GM23248 (cell line): Measurements from ENCODE around the gene LRRC72. TPM values are rescaled to one million over a fixed set of nuclear protein-coding genes. Genes with fewer than 3 reads are reported as not detected.

Experiments
- DNase-seq: peaks from one replicate; pipeline ENCODE4 v3.0.0-alpha.2; 2015
- H2AFZ ChIP-seq: fragments of 200-600 bp; sonication (generic); 2 replicates; pipeline ENCODE4 v1.6.1; 2016; ENCODE audit warnings: antibody characterized with exemption
- H3F3A ChIP-seq: fragments of 200-600 bp; sonication (generic); 2 replicates; pipeline ENCODE4 v1.6.1; 2016; ENCODE audit warnings: mild to moderate bottlenecking, antibody characterized with exemption, mixed run types; ENCODE audit not compliant: insufficient read depth
- H3K27ac ChIP-seq: fragments of 200-600 bp; sonication (generic); 2 replicates; pipeline ENCODE4 v1.5.1; 2016; ENCODE audit warnings: mild to moderate bottlenecking
- H3K27me3 ChIP-seq: fragments of 200-600 bp; sonication (generic); replicated peaks from 2 replicates; pipeline ENCODE4 v1.6.1; 2016; ENCODE audit warnings: mild to moderate bottlenecking; ENCODE audit not compliant: insufficient read depth
- H3K36me3 ChIP-seq: fragments of 200-600 bp; sonication (generic); 2 replicates; pipeline ENCODE4 v1.6.1; 2016; ENCODE audit warnings: low read depth, mild to moderate bottlenecking
- H3K4me1 ChIP-seq: fragments of 200-600 bp; sonication (generic); 2 replicates; pipeline ENCODE4 v1.6.1; 2016; ENCODE audit warnings: mild to moderate bottlenecking; ENCODE audit not compliant: insufficient read depth
- H3K4me2 ChIP-seq: fragments of 200-600 bp; sonication (generic); one replicate; pipeline ENCODE4 v1.6.1; 2016; ENCODE audit warnings: mild to moderate bottlenecking; ENCODE audit not compliant: unreplicated experiment
- H3K4me3 ChIP-seq: fragments of 200-600 bp; sonication (generic); 2 replicates; pipeline ENCODE4 v1.5.1; 2016; ENCODE audit warnings: mild to moderate bottlenecking
- H3K79me2 ChIP-seq: fragments of 200-600 bp; sonication (generic); 2 replicates; pipeline ENCODE4 v1.6.1; 2016; ENCODE audit warnings: mild to moderate bottlenecking; ENCODE audit not compliant: insufficient read depth
- H3K9ac ChIP-seq: fragments of 200-600 bp; sonication (generic); 2 replicates; pipeline ENCODE4 v1.6.1; 2016; ENCODE audit warnings: mild to moderate bottlenecking
- H3K9me2 ChIP-seq: fragments of 200-600 bp; sonication (generic); 2 replicates; pipeline ENCODE4 v1.6.1; 2016; ENCODE audit warnings: mixed run types, mild to moderate bottlenecking, moderate library complexity; ENCODE audit not compliant: insufficient read depth
- H3K9me3 ChIP-seq: fragments of 200-600 bp; sonication (generic); one replicate; pipeline ENCODE4 v1.6.1; 2017; ENCODE audit warnings: low read depth
- H4K20me1 ChIP-seq: fragments of 200-600 bp; sonication (generic); 2 replicates; pipeline ENCODE4 v1.6.0; 2016; ENCODE audit not compliant: insufficient read depth
- EZH2 ChIP-seq: fragments of 200-600 bp; sonication (generic); IDR thresholded peaks from 2 replicates; pipeline ENCODE4 v1.6.1; 2018; ENCODE audit warnings: antibody characterized with exemption, mild to moderate bottlenecking; ENCODE audit not compliant: insufficient read depth, poor library complexity, severe bottlenecking
- EZH2phosphoT487 ChIP-seq: fragments of 200-600 bp; sonication (generic); IDR thresholded peaks from 2 replicates; pipeline ENCODE4 v1.6.1; 2018; ENCODE audit warnings: antibody characterized with exemption, moderate library complexity, mild to moderate bottlenecking, low read depth; ENCODE audit not compliant: insufficient read depth
- WGBS, 2 experiments: methylation state at CpG; one replicate each; pipeline ENCODE4 v1.1.6; 2015 to 2017; ENCODE audit warnings: low lambda C conversion rate in 2 of 2, low coverage in 1 of 2; ENCODE audit errors: missing lambda C conversion rate in 2 of 2; 5-methylcytosine and 5-hydroxymethylcytosine counted together
- in situ Hi-C: fragments of 300-500 bp; cut with MboI; formaldehyde crosslinking; loops from 2 replicates; pipeline ENCODE4 v1.15.0; 2020
- polyA plus RNA-seq: library from polyadenylated mRNA; unstranded; fragments of >200 nt; fragmentation: Nextera tagmentation; extraction: Ambion mirVana; gene quantifications from 2 replicates; pipeline ENCODE4 v1.2.1, GENCODE V29; 2016
- total RNA-seq: library from RNA; depleted of rRNA; stranded (reverse); fragments of >200 nt; shearing (Covaris generic); gene quantifications from 2 replicates; pipeline ENCODE4 v1.2.3, GENCODE V29; 2014

The LRRC72 gene
- total and polyA plus RNA-seq, 2 experiments from 2014 or later, result not detected

- Histone ChIP-seq H3K4me2 (no peak overlapping the region), H3F3A (no peaks in the 10 kb centered on the region), H3K9me2 (no peaks in the 10 kb centered on the region), H3K4me1 (peaks cover 4% of the 10 kb centered on the region; the same call in 1 of the 2 replicates), H3K9ac (no peak overlapping the region), H3K9me3 (no peaks in the 10 kb centered on the region), H2AFZ (no peak overlapping the region), H3K27ac (no peak overlapping the region), H4K20me1 (no peaks in the 10 kb centered on the region), H3K36me3 (no peaks in the 10 kb centered on the region), H3K79me2 (no peaks in the 10 kb centered on the region), H3K4me3 (no peak overlapping the region), H3K27me3 (no peaks in the 10 kb centered on the region)
- DNase-seq, result no peak
- no peak for TF ChIP-seq EZH2phosphoT487
- 72% methylated on average over 10 of the region's 10 CpGs for WGBS, 2 experiments
- in situ Hi-C loops, result loop anchor here (10.0 to 25.0 kb wide), 2 partner anchors 470 to 1242 kb away; no protein-coding TSS in a partner anchor
Observed at GRCh38 chr7:16554518-16555236, 28.1 kb downstream of the LRRC72 start.

- Histone ChIP-seq H3K79me2 (no peaks in the 10 kb centered on the region), H2AFZ (0 out of 2 replicates have a peak overlapping the region, but pooled peaks have one; percentile 1), H3K4me1 (peaks cover 4% of the 10 kb centered on the region; the same call in 1 of the 2 replicates), H3K9ac (no peak overlapping the region), H3K27me3 (no peaks in the 10 kb centered on the region), H3K36me3 (no peaks in the 10 kb centered on the region), H3K4me2 (no peak overlapping the region), H3K4me3 (no peak overlapping the region), H3K27ac (no peak overlapping the region), H4K20me1 (no peaks in the 10 kb centered on the region), H3K9me3 (no peaks in the 10 kb centered on the region), H3F3A (no peaks in the 10 kb centered on the region), H3K9me2 (no peaks in the 10 kb centered on the region)
- DNase-seq, result no peak
- TF ChIP-seq EZH2, result no peak
- no peak for TF ChIP-seq EZH2phosphoT487
- in situ Hi-C loops, result loop anchor here (10.0 to 25.0 kb wide), 2 partner anchors 472 to 1244 kb away; no protein-coding TSS in a partner anchor
- WGBS, 2 experiments, result 68 to 76% methylated on average over 2 of the region's 2 CpGs
Observed at GRCh38 chr7:16556359-16556758, 29.7 kb downstream of the LRRC72 start.

- Histone ChIP-seq H3K27ac (no peak overlapping the region), H3K4me3 (no peak overlapping the region), H4K20me1 (no peaks in the 10 kb centered on the region), H3F3A (no peaks in the 10 kb centered on the region), H3K79me2 (no peaks in the 10 kb centered on the region), H3K4me2 (no peak overlapping the region), H3K36me3 (no peaks in the 10 kb centered on the region), H3K9ac (no peak overlapping the region), H2AFZ (no peak overlapping the region), H3K4me1 (peaks cover 4% of the 10 kb centered on the region; the same call in 1 of the 2 replicates), H3K9me3 (no peaks in the 10 kb centered on the region), H3K9me2 (no peaks in the 10 kb centered on the region), H3K27me3 (no peaks in the 10 kb centered on the region)
- TF ChIP-seq EZH2, result no peak
- TF ChIP-seq EZH2phosphoT487, result no peak
- WGBS, 2 experiments, result 95 to 97% methylated on average over 4 of the region's 4 CpGs
- DNase-seq, result peak; percentile 20
- in situ Hi-C loops, result loop anchor here (10.0 to 25.0 kb wide), 2 partner anchors 474 to 1247 kb away; no protein-coding TSS in a partner anchor
Observed at GRCh38 chr7:16558761-16559302, 32.2 kb downstream of the LRRC72 start.

GRCh38 chr7:16559497-16560179 lies 33.0 kb downstream of the LRRC72 start:
- Histone ChIP-seq H3K9me3 (no peaks in the 10 kb centered on the region), H3K4me1 (peaks cover 4% of the 10 kb centered on the region; the same call in 1 of the 2 replicates), H3K27me3 (no peaks in the 10 kb centered on the region), H3K79me2 (no peaks in the 10 kb centered on the region), H3K27ac (no peak overlapping the region), H3K9me2 (no peaks in the 10 kb centered on the region), H2AFZ (no peak overlapping the region), H3F3A (no peaks in the 10 kb centered on the region), H3K9ac (no peak overlapping the region), H3K4me2 (no peak overlapping the region), H3K36me3 (no peaks in the 10 kb centered on the region), H3K4me3 (no peak overlapping the region), H4K20me1 (no peaks in the 10 kb centered on the region)
- WGBS, 2 experiments, result 45 to 60% methylated on average over 3 of the region's 3 CpGs
- TF ChIP-seq EZH2phosphoT487 (no peak), EZH2 (no peak)
- DNase-seq, result peak; percentile 7
- in situ Hi-C loops, result loop anchor here (10.0 to 25.0 kb wide), 2 partner anchors 475 to 1247 kb away; no protein-coding TSS in a partner anchor
